HG03039 (cell line): Measurements from ENCODE around the gene LPIN3.

Source experiments
- ATAC-seq: cut with Tn5 transposase; IDR thresholded peaks from one replicate; pipeline ENCODE4 v1.9.1; 2021; ENCODE audit warnings: mild to moderate bottlenecking, moderate library complexity; ENCODE audit not compliant: unreplicated experiment

LPIN3 gene

GRCh38 chr20:41364967-41365765, 24.5 kb downstream of the LPIN3 start:
- ATAC-seq = no peak

GRCh38 chr20:41365777-41366545, 25.3 kb downstream of the LPIN3 start:
- no peak for ATAC-seq

- ATAC-seq = no peak
These were observed 26.1 kb downstream of the LPIN3 start, which contains the start of gene EMILIN3 for GRCh38 chr20:41366546-41367392. EMILIN3 (minus strand) TSS chr20:41366818; CDS start chr20:41366634, 184 bp downstream.

- ATAC-seq = no peak
These were observed 26.7 kb downstream of the LPIN3 start for GRCh38 chr20:41367393-41367695.

GRCh38 chr20:41367956-41368355, 27.3 kb downstream of the LPIN3 start:
- ATAC-seq = no peak

GRCh38 chr20:41369673-41370072, 29.1 kb downstream of the LPIN3 start:
- ATAC-seq = no peak

- ATAC-seq = no peak
These were observed 29.6 kb downstream of the LPIN3 start for GRCh38 chr20:41370176-41370575.

- ATAC-seq = no peak
These were observed 30.8 kb downstream of the LPIN3 start for GRCh38 chr20:41371371-41371770.

- ATAC-seq = no peak
These were observed 32.7 kb downstream of the LPIN3 start for GRCh38 chr20:41373251-41373783.

GRCh38 chr20:41373931-41374920, 33.6 kb downstream of the LPIN3 start:
- ATAC-seq = no peak

GRCh38 chr20:41375846-41376245, 35.2 kb downstream of the LPIN3 start:
- ATAC-seq = no peak

- no peak for ATAC-seq
These were observed 35.7 kb downstream of the LPIN3 start for GRCh38 chr20:41376349-41376748.

GRCh38 chr20:41377275-41377674, 36.7 kb downstream of the LPIN3 start:
- no peak for ATAC-seq

- no peak for ATAC-seq
These were observed 38.9 kb downstream of the LPIN3 start for GRCh38 chr20:41379551-41379950.

GRCh38 chr20:41380551-41381193, 40.1 kb downstream of the LPIN3 start:
- ATAC-seq = no peak

- ATAC-seq = no peak
These were observed 42.2 kb downstream of the LPIN3 start for GRCh38 chr20:41382791-41383305.

GRCh38 chr20:41386502-41387427, 46.1 kb downstream of the LPIN3 start:
- no peak for ATAC-seq

GRCh38 chr20:41387444-41387851, 46.8 kb downstream of the LPIN3 start:
- ATAC-seq = no peak
